Measurements from ENCODE around the gene WNT2. TPM values are rescaled to one million over a fixed set of nuclear protein-coding genes. Genes with fewer than 3 reads are reported as not detected.

Gene WNT2
- total RNA-seq, 1 experiment from 2014 or later = not detected

- no peak overlapping the region for H3K9ac ChIP-seq (ENCODE audit: low read length)
- TF ChIP-seq CTCF (conservative IDR thresholded peaks at IDR 0.05; ENCODE audit: low read depth, low read length) (no peak), EZH2 (IDR thresholded peaks at IDR 0.05; ENCODE audit: low read length, unreplicated experiment) (no peak), EZH2phosphoT487 (IDR thresholded peaks at IDR 0.05; ENCODE audit: borderline replicate concordance, low read length) (no peak)
- no peak overlapping the region for H3K4me3 ChIP-seq (ENCODE audit: low read length)
- H3K27me3 ChIP-seq (ENCODE audit: low read length) = peaks cover 73% of the 10 kb centered on the region
- no peaks in the 10 kb centered on the region for H3K4me1 ChIP-seq (ENCODE audit: insufficient read depth, low read length)
- H2AFZ ChIP-seq (ENCODE audit: low read length) = no peak overlapping the region
- H3K79me2 ChIP-seq (ENCODE audit: low read length) = no peaks in the 10 kb centered on the region
- H3F3A ChIP-seq (ENCODE audit: low read length, unreplicated experiment) = no peaks in the 10 kb centered on the region
- intact Hi-C loops (cut with micrococcal nuclease) = no loop called here
- POLR2A ChIA-PET (ENCODE audit: unreplicated experiment) = no interaction called here
- no peak for ATAC-seq
- H3K4me2 ChIP-seq (ENCODE audit: low read length) = no peak overlapping the region
- H4K20me1 ChIP-seq (ENCODE audit: low read length) = no peaks in the 10 kb centered on the region; the same call in 1 of the 2 replicates
- H3K9me3 ChIP-seq (ENCODE audit: low read length) = no peaks in the 10 kb centered on the region
- no peaks in the 10 kb centered on the region for H3K9me2 ChIP-seq (replicated peaks; ENCODE audit: low read length)
- no TSS peak for BruUV-seq (replicated peaks)
- H3K27ac ChIP-seq (ENCODE audit: low read length) = no peak overlapping the region
- no peak for DNase-seq
- CTCF ChIA-PET = no interaction called here
- no peaks in the 10 kb centered on the region for H3K36me3 ChIP-seq (ENCODE audit: low read depth, low read length)
Measured at GRCh38 chr7:117362294-117362888, 39.5 kb upstream of the WNT2 start.

GRCh38 chr7:117350027-117350426 is 27.2 kb upstream of the WNT2 start:
- no TSS peak for BruUV-seq (replicated peaks)
- peaks cover 54% of the 10 kb centered on the region for H3K27me3 ChIP-seq (ENCODE audit: low read length)
- no peaks in the 10 kb centered on the region for H3K9me2 ChIP-seq (replicated peaks; ENCODE audit: low read length)
- no peak overlapping the region for H3K4me2 ChIP-seq (ENCODE audit: low read length)
- H3K79me2 ChIP-seq (ENCODE audit: low read length) = no peaks in the 10 kb centered on the region
- no peaks in the 10 kb centered on the region for H3K36me3 ChIP-seq (ENCODE audit: low read depth, low read length)
- no peaks in the 10 kb centered on the region for H3K9me3 ChIP-seq (ENCODE audit: low read length)
- POLR2A ChIA-PET (ENCODE audit: unreplicated experiment) = no interaction called here
- intact Hi-C loops (cut with micrococcal nuclease) = no loop called here
- no peak overlapping the region for H3K27ac ChIP-seq (ENCODE audit: low read length)
- TF ChIP-seq EZH2 (IDR thresholded peaks at IDR 0.05; ENCODE audit: low read length, unreplicated experiment) (no peak), EZH2phosphoT487 (IDR thresholded peaks at IDR 0.05; ENCODE audit: borderline replicate concordance, low read length) (no peak), CTCF (conservative IDR thresholded peaks at IDR 0.05; ENCODE audit: low read depth, low read length) (no peak)
- H3K9ac ChIP-seq (ENCODE audit: low read length) = no peak overlapping the region
- peak; percentile 43 for ATAC-seq
- no peaks in the 10 kb centered on the region for H3K4me1 ChIP-seq (ENCODE audit: insufficient read depth, low read length)
- no peaks in the 10 kb centered on the region for H3F3A ChIP-seq (ENCODE audit: low read length, unreplicated experiment)
- H2AFZ ChIP-seq (ENCODE audit: low read length) = no peak overlapping the region
- no peak for DNase-seq
- H3K4me3 ChIP-seq (ENCODE audit: low read length) = no peak overlapping the region
- no peaks in the 10 kb centered on the region for H4K20me1 ChIP-seq (ENCODE audit: low read length)
- CTCF ChIA-PET = no interaction called here

GRCh38 chr7:117349570-117349969 is 26.7 kb upstream of the WNT2 start:
- no peaks in the 10 kb centered on the region for H3K79me2 ChIP-seq (ENCODE audit: low read length)
- intact Hi-C loops (cut with micrococcal nuclease) = no loop called here
- ChIA-PET POLR2A (ENCODE audit: unreplicated experiment) (no interaction called here), CTCF (no interaction called here)
- H3K9me2 ChIP-seq (replicated peaks; ENCODE audit: low read length) = no peaks in the 10 kb centered on the region
- H3K27me3 ChIP-seq (ENCODE audit: low read length) = peaks cover 49% of the 10 kb centered on the region
- H3K4me1 ChIP-seq (ENCODE audit: insufficient read depth, low read length) = no peaks in the 10 kb centered on the region
- H3K9me3 ChIP-seq (ENCODE audit: low read length) = no peaks in the 10 kb centered on the region
- H4K20me1 ChIP-seq (ENCODE audit: low read length) = no peaks in the 10 kb centered on the region
- H3K9ac ChIP-seq (ENCODE audit: low read length) = no peak overlapping the region
- no peaks in the 10 kb centered on the region for H3K36me3 ChIP-seq (ENCODE audit: low read depth, low read length)
- TF ChIP-seq CTCF (conservative IDR thresholded peaks at IDR 0.05; ENCODE audit: low read depth, low read length) = no peak
- TF ChIP-seq EZH2phosphoT487 (IDR thresholded peaks at IDR 0.05; ENCODE audit: borderline replicate concordance, low read length) = no peak
- DNase-seq (no peak), ATAC-seq (no peak)
- no peak overlapping the region for H3K27ac ChIP-seq (ENCODE audit: low read length)
- no peak overlapping the region for H3K4me2 ChIP-seq (ENCODE audit: low read length)
- H3K4me3 ChIP-seq (ENCODE audit: low read length) = no peak overlapping the region
- no TSS peak for BruUV-seq (replicated peaks)
- no peaks in the 10 kb centered on the region for H3F3A ChIP-seq (ENCODE audit: low read length, unreplicated experiment)
- no peak overlapping the region for H2AFZ ChIP-seq (ENCODE audit: low read length)
